HepG2 (cell line): Measurements from ENCODE around the gene NOG. TPM values are rescaled to one million over a fixed set of nuclear protein-coding genes. Genes with fewer than 3 reads are reported as not detected.

Source experiments
- ATAC-seq: fragments of 200-7000 bp; cut with Tn5 transposase; 3 replicates; pipeline ENCODE4 v1.9.1; 2020; ENCODE audit warnings: mild to moderate bottlenecking, moderate library complexity
- BruUV-seq: library from RNA; stranded (reverse); fragments of 400-500 nt; replicated peaks from 2 replicates; lab custom pipeline; 2021; lab: Mats Ljungman, UMichigan
- CTCF ChIA-PET: fragments of 300-600 bp; formaldehyde crosslinking; extraction: SDS; loops from one replicate; lab custom pipeline; 2021; ENCODE audit warnings: low total read pairs, inconsistent platforms, low intra/inter-chr PET ratio; lab: Yijun Ruan, JAX
- POLR2A ChIA-PET: fragments of 350-600 bp; sonication (Branson Sonifier 250); formaldehyde crosslinking; loops from one replicate; lab custom pipeline; 2020; ENCODE audit warnings: antibody characterized with exemption, inconsistent platforms; lab: Yijun Ruan, JAX
- DNase-seq: peaks from one replicate; pipeline ENCODE4 v3.0.0-alpha.2; 2015; ENCODE audit warnings: low spot score
- FAIRE-seq: peaks from 3 replicates; lab custom pipeline; 2011; peaks lifted over from hg19 to GRCh38; lab: Jason Lieb, UNC
- H2AFZ ChIP-seq: one replicate; pipeline ENCODE4 v1.6.1; 2011; ENCODE audit warnings: low read length, inconsistent platforms
- H3K27ac ChIP-seq: fragments of 300-600 bp; 3 replicates; pipeline ENCODE4 v1.8.0; 2011; ENCODE audit warnings: mixed run types, mild to moderate bottlenecking, mixed read lengths, low read length, inconsistent platforms; ENCODE audit not compliant: insufficient read depth; ENCODE audit errors: extremely low read length
- H3K27me3 ChIP-seq, 2 experiments: fragments of 200-600 bp in 1 of 2; 2 replicates in 1 of 2; 3 replicates in 1 of 2; pipeline versions ENCODE4 v1.6.0 to v1.8.0; 2011; ENCODE audit warnings: low read length in 2 of 2, mild to moderate bottlenecking in 2 of 2, moderate library complexity in 2 of 2, inconsistent platforms in 1 of 2; ENCODE audit not compliant: insufficient read depth in 2 of 2, control insufficient read depth in 1 of 2
- H3K36me3 ChIP-seq, 2 experiments: fragments of 200-600 bp in 1 of 2; replicated peaks in 1 of 2; 2 replicates in 1 of 2; 3 replicates in 1 of 2; pipeline versions ENCODE4 v1.5.1 to v1.8.0; 2011; ENCODE audit warnings: low read length in 2 of 2, inconsistent platforms in 1 of 2; ENCODE audit not compliant: insufficient read depth in 2 of 2, control insufficient read depth in 1 of 2
- H3K4me1 ChIP-seq: 2 replicates; pipeline ENCODE4 v1.5.1; 2012; ENCODE audit warnings: low read length, inconsistent platforms; ENCODE audit not compliant: insufficient read depth
- H3K4me2 ChIP-seq: 2 replicates; pipeline ENCODE4 v1.6.0; 2011; ENCODE audit warnings: low read depth, low read length, inconsistent platforms
- H3K4me3 ChIP-seq, 3 experiments: fragments of 200-600 bp in 1 of 3; sonication (generic), shearing (Covaris generic) in 1 of 3; replicated peaks in 1 of 3; 2 replicates each; pipeline ENCODE4 v1.5.1; 2011 to 2016; ENCODE audit warnings: low read length in 3 of 3, inconsistent platforms in 2 of 3, low read depth in 2 of 3, mild to moderate bottlenecking in 2 of 3, control low read depth in 1 of 3, mixed read lengths in 1 of 3; ENCODE audit not compliant: insufficient read depth in 1 of 3
- H3K79me2 ChIP-seq: one replicate; pipeline ENCODE4 v1.6.1; 2011; ENCODE audit warnings: low read length, inconsistent platforms; ENCODE audit not compliant: insufficient read depth
- H3K9ac ChIP-seq: 2 replicates; pipeline ENCODE4 v1.6.0; 2011; ENCODE audit warnings: mild to moderate bottlenecking, low read depth, low read length, inconsistent platforms; ENCODE audit not compliant: insufficient read depth
- H3K9me3 ChIP-seq: 2 replicates; pipeline ENCODE4 v1.5.1; 2012; ENCODE audit warnings: mild to moderate bottlenecking, low read length
- H4K20me1 ChIP-seq: 2 replicates; pipeline ENCODE4 v1.6.0; 2011; ENCODE audit warnings: inconsistent platforms, mild to moderate bottlenecking, low read length, moderate library complexity; ENCODE audit not compliant: insufficient read depth
- FOXO1 ChIP-seq: sonication (generic); formaldehyde crosslinking; IDR thresholded peaks from 2 replicates; pipeline ENCODE4 v1.4.0; 2020; ENCODE audit warnings: missing genetic modification reagents
- MEF2D ChIP-seq: sonication (generic); formaldehyde crosslinking; IDR thresholded peaks from 2 replicates; pipeline ENCODE4 v1.5.1; 2020; ENCODE audit warnings: mild to moderate bottlenecking, missing genetic modification reagents
- NR2F6 ChIP-seq, 2 experiments: IDR thresholded peaks; 2 replicates each; pipeline ENCODE4 v1.6.1; 2016; ENCODE audit warnings: antibody characterized with exemption in 1 of 2, mild to moderate bottlenecking in 1 of 2
- REXO4 ChIP-seq: sonication (generic); formaldehyde crosslinking; IDR thresholded peaks from 2 replicates; pipeline ENCODE4 v1.8.0; 2022; ENCODE audit warnings: missing genetic modification reagents, mild to moderate bottlenecking, borderline replicate concordance
- SAP130 ChIP-seq: IDR thresholded peaks from 2 replicates; pipeline ENCODE4 v1.6.1; 2016; ENCODE audit warnings: low read depth
- ZNF263 ChIP-seq: sonication (generic); formaldehyde crosslinking; IDR thresholded peaks from 2 replicates; pipeline ENCODE4 v1.4.0; 2020; ENCODE audit warnings: missing genetic modification reagents
- ZNF484 ChIP-seq: sonication (generic); formaldehyde crosslinking; IDR thresholded peaks from 2 replicates; pipeline ENCODE4 v1.5.1; 2020; ENCODE audit warnings: mild to moderate bottlenecking, low read depth, missing genetic modification reagents, borderline replicate concordance
- ZNF501 ChIP-seq: sonication (generic); formaldehyde crosslinking; IDR thresholded peaks from 2 replicates; pipeline ENCODE4 v1.5.1; 2020; ENCODE audit warnings: mild to moderate bottlenecking, moderate library complexity, missing genetic modification reagents
- ZNF672 ChIP-seq: sonication (generic); formaldehyde crosslinking; IDR thresholded peaks from 2 replicates; pipeline ENCODE4 v1.8.1; 2022; ENCODE audit warnings: missing genetic modification reagents
- ZNF772 ChIP-seq: sonication (generic); formaldehyde crosslinking; IDR thresholded peaks from 2 replicates; pipeline ENCODE4 v1.5.0; 2020; ENCODE audit warnings: mild to moderate bottlenecking, missing genetic modification reagents
- WGBS: methylation state at CpG from one replicate; pipeline ENCODE4 v1.1.6; 2017; ENCODE audit warnings: low lambda C conversion rate; 5-methylcytosine and 5-hydroxymethylcytosine counted together
- in situ Hi-C: cut with HindIII; loops from 2 replicates; pipeline ENCODE4 v1.10.0; 2017; ENCODE audit warnings: low pct_unique_long_range_greater_than_20kb; ENCODE audit not compliant: extremely low pct_ligation_motif_present
- intact Hi-C: fragments of 100-400 bp; cut with micrococcal nuclease; formaldehyde crosslinking; loops from one replicate; pipeline ENCODE4 v1.10.0; 2022; ENCODE audit not compliant: unreplicated experiment
- polyA plus RNA-seq, 8 experiments: library from polyadenylated mRNA; depleted of rRNA in 3 of 8; stranded (reverse) in 7 of 8; unstranded in 1 of 8; fragments of >200 nt; fragmentation: Illumina TruSeq in 4 of 8; extraction: Trizol in 4 of 8; gene quantifications; 2 replicates each; pipeline versions ENCODE4 v1.2.1 to v1.2.3, GENCODE V29; 2011 to 2016; ENCODE audit warnings: low read depth in 4 of 8, missing spikeins in 1 of 8, mixed read lengths in 1 of 8; ENCODE audit not compliant: insufficient read depth in 1 of 8
- total RNA-seq, 5 experiments: library from RNA; depleted of rRNA; stranded (reverse); fragments of >200 nt; fragmentation: Illumina TruSeq; extraction: Trizol; gene quantifications; 2 replicates each; pipeline ENCODE4 v1.2.3, GENCODE V29; 2016; ENCODE audit warnings: low read depth in 1 of 5
- TF ChIP-seq, protein P1 (sequence below): IDR thresholded peaks from 2 replicates; pipeline ENCODE4 v1.6.1; 2016; ENCODE audit warnings: low read depth, control low read depth
- TF ChIP-seq, protein P2 (sequence below): sonication (generic); formaldehyde crosslinking; IDR thresholded peaks from 2 replicates; pipeline ENCODE4 v1.8.0; 2022; ENCODE audit warnings: mild to moderate bottlenecking, missing genetic modification reagents; ENCODE audit not compliant: insufficient replicate concordance
- TF ChIP-seq, protein P3 (sequence below): sonication (generic); formaldehyde crosslinking; IDR thresholded peaks from 2 replicates; pipeline ENCODE4 v1.8.0; 2022; ENCODE audit warnings: mild to moderate bottlenecking, missing genetic modification reagents

Gene NOG
- total and polyA plus RNA-seq, 2 of the 13 experiments (the other 11 are each of a cell fraction or from before 2014, with no cell fraction given) = not detected

DNA sequence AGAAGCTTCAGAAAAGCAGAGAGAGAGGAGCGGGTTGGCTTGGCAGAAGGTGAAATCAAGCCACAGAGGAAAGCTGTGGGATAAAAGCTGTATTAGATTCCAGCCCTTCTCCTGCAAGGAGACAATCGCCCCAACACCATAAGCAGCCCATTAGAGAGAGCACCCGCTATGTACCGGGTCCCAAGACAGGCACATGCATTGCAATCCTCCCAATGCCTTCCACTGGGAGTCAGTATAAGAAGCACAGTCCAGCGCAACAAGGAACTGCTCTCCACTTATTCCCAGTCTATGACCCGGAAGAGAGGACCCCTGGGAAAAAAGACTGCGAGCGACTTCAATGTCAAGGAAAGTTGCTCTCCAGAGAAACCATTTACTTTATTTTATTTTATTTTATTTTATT, 43.8 kb downstream of the NOG start:
- Histone ChIP-seq H3K79me2 (no peaks in the 10 kb centered on the region), H3K4me2 (no peak overlapping the region), H3K9ac (no peak overlapping the region), H4K20me1 (no peaks in the 10 kb centered on the region), H3K9me3 (no peaks in the 10 kb centered on the region), H3K36me3 (no peaks in the 10 kb centered on the region), H3K27me3 (peaks cover 0 to 13% of the 10 kb centered on the region in 2 experiments; a peak in 2 of 5 replicates), H2AFZ (no peak overlapping the region), H3K27ac (no peak overlapping the region), H3K4me3 (no peak overlapping the region), H3K4me1 (no peaks in the 10 kb centered on the region)
- DNase-seq (no peak), ATAC-seq (no peak), FAIRE-seq (no peak)
- ChIA-PET POLR2A (no interaction called here), CTCF (no interaction called here)
- intact Hi-C loops = no loop called here
- no peak for TF ChIP-seq REXO4 (CRISPR knock-in tag)
- no peak for TF ChIP-seq ZNF263
- no peak for TF ChIP-seq ZNF772
- TF ChIP-seq, protein P1, sequence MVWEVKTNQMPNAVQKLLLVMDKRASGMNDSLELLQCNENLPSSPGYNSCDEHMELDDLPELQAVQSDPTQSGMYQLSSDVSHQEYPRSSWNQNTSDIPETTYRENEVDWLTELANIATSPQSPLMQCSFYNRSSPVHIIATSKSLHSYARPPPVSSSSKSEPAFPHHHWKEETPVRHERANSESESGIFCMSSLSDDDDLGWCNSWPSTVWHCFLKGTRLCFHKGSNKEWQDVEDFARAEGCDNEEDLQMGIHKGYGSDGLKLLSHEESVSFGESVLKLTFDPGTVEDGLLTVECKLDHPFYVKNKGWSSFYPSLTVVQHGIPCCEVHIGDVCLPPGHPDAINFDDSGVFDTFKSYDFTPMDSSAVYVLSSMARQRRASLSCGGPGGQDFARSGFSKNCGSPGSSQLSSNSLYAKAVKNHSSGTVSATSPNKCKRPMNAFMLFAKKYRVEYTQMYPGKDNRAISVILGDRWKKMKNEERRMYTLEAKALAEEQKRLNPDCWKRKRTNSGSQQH (CRISPR knock-in tag) = no peak
- no peak for TF ChIP-seq SAP130
- TF ChIP-seq ZNF672 (CRISPR knock-in tag) = no peak
- TF ChIP-seq ZNF484 = no peak
- TF ChIP-seq, protein P2, sequence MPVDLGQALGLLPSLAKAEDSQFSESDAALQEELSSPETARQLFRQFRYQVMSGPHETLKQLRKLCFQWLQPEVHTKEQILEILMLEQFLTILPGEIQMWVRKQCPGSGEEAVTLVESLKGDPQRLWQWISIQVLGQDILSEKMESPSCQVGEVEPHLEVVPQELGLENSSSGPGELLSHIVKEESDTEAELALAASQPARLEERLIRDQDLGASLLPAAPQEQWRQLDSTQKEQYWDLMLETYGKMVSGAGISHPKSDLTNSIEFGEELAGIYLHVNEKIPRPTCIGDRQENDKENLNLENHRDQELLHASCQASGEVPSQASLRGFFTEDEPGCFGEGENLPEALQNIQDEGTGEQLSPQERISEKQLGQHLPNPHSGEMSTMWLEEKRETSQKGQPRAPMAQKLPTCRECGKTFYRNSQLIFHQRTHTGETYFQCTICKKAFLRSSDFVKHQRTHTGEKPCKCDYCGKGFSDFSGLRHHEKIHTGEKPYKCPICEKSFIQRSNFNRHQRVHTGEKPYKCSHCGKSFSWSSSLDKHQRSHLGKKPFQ (CRISPR knock-in tag) = no peak
- TF ChIP-seq, protein P3, sequence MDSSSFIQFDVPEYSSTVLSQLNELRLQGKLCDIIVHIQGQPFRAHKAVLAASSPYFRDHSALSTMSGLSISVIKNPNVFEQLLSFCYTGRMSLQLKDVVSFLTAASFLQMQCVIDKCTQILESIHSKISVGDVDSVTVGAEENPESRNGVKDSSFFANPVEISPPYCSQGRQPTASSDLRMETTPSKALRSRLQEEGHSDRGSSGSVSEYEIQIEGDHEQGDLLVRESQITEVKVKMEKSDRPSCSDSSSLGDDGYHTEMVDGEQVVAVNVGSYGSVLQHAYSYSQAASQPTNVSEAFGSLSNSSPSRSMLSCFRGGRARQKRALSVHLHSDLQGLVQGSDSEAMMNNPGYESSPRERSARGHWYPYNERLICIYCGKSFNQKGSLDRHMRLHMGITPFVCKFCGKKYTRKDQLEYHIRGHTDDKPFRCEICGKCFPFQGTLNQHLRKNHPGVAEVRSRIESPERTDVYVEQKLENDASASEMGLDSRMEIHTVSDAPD = no peak
- no peak for TF ChIP-seq ZNF501 (CRISPR knock-in tag)
- TF ChIP-seq NR2F6 (IDR thresholded peaks at IDR 0.05) = no peak
- TF ChIP-seq NR2F6 (CRISPR knock-in tag; IDR thresholded peaks at IDR 0.05) = no peak
- no peak for TF ChIP-seq FOXO1 (CRISPR knock-in tag)
- no peak for TF ChIP-seq MEF2D
- no TSS peak for BruUV-seq
- in situ Hi-C loops = no loop called here
- 23% methylated on average over 8 of the region's 8 CpGs for WGBS
